ENCODE data around the gene LTBP1. TPM values are rescaled to one million over a fixed set of nuclear protein-coding genes. Genes with fewer than 3 reads are reported as not detected.

LTBP1 gene
- total and polyA plus RNA-seq, 12 donors: 6.2 to 47.2 (median 15.5) TPM

DNA sequence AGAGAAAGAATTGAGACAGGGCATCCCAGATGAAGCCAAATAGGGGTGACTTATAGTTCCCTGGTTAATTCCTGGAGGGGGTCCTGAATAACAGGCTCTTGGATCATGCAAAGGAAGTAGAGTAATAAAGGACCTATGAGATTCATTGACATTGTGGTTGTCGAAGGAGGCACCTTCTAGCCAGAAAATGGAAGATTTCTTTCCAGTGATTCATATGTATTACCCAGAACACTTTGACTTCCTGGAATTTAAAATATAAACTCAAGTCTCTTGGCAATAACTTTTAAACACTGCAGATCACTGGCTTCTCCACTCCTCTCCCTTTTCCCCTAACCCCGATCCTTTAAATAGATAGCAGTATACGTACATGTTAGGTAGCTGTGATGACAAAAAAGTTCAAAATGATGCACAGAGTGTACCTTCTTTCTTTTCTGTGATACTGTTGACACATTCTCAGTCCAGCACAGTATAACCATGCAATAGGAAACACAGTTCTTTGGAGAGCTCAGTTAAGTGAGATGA lies 211.8 kb downstream of the LTBP1 start:
- intact Hi-C loops (cut with DNase I): no loop called here
- WGBS, 4 donors: 79 to 96% (median 87%) methylated on average over 3 of the region's 3 CpGs
- H3K4me3 ChIP-seq: no peak overlapping the region
- no peak for TF ChIP-seq POLR2A (IDR thresholded peaks at IDR 0.05)
- no peaks in the 10 kb centered on the region for H3K27me3 ChIP-seq
- no peaks in the 10 kb centered on the region for H3K9me3 ChIP-seq (replicated peaks in 1 of 3)
- H3K27ac ChIP-seq: no peak overlapping the region
- H3K36me3 ChIP-seq (replicated peaks in 1 of 2): no peaks in the 10 kb centered on the region
- DNase-seq: no peak
- no peaks in the 10 kb centered on the region for H3K4me1 ChIP-seq (replicated peaks in 1 of 2)

DNA sequence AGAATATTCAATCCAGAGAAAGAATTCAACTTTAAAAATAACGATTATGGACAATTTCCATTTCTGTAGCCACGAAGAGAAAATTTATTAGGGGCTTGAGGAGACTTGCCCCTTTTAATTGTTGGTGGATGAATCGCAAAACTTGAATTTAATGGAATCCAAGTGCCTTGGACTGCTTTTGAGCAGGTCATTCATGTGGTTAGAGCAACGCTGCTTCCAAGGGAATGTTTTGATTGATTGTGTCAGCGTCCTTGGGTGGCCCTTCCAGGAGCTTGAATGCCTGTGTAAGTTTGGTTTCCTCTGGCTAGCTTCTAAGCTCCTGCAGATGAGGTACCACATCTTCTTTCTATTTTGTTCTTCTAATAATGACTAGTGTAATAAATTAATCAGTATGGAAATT lies 213.4 kb downstream of the LTBP1 start:
- intact Hi-C loops (cut with DNase I): no loop called here
- 62 to 71% (median 67%) methylated on average over 5 of the region's 5 CpGs for WGBS, 4 donors
- Histone ChIP-seq H3K4me1 (replicated peaks in 1 of 2) (no peaks in the 10 kb centered on the region), H3K36me3 (replicated peaks in 1 of 2) (no peaks in the 10 kb centered on the region), H3K27ac (no peak overlapping the region), H3K9me3 (replicated peaks in 1 of 3) (no peaks in the 10 kb centered on the region), H3K4me3 (no peak overlapping the region), H3K27me3 (no peaks in the 10 kb centered on the region)
- DNase-seq: peak in 2 of 7 donors; percentile 25 to 34
- no peak for TF ChIP-seq POLR2A (IDR thresholded peaks at IDR 0.05)
- TF ChIP-seq, protein P1, sequence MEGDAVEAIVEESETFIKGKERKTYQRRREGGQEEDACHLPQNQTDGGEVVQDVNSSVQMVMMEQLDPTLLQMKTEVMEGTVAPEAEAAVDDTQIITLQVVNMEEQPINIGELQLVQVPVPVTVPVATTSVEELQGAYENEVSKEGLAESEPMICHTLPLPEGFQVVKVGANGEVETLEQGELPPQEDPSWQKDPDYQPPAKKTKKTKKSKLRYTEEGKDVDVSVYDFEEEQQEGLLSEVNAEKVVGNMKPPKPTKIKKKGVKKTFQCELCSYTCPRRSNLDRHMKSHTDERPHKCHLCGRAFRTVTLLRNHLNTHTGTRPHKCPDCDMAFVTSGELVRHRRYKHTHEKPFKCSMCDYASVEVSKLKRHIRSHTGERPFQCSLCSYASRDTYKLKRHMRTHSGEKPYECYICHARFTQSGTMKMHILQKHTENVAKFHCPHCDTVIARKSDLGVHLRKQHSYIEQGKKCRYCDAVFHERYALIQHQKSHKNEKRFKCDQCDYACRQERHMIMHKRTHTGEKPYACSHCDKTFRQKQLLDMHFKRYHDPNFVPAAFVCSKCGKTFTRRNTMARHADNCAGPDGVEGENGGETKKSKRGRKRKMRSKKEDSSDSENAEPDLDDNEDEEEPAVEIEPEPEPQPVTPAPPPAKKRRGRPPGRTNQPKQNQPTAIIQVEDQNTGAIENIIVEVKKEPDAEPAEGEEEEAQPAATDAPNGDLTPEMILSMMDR (IDR thresholded peaks at IDR 0.05): no peak

- whole genome bisulfite sequencing, 4 donors: 46 to 68% (median 59%) methylated on average over 5 of the region's 5 CpGs
- Histone ChIP-seq H3K27ac (no peak overlapping the region), H3K4me3 (no peak overlapping the region), H3K27me3 (no peaks in the 10 kb centered on the region), H3K9me3 (replicated peaks in 1 of 3) (no peaks in the 10 kb centered on the region), H3K36me3 (replicated peaks in 1 of 2) (no peaks in the 10 kb centered on the region), H3K4me1 (replicated peaks in 1 of 2) (no peaks in the 10 kb centered on the region)
- TF ChIP-seq, protein P1 (IDR thresholded peaks at IDR 0.05): no peak
- TF ChIP-seq POLR2A (IDR thresholded peaks at IDR 0.05): no peak
- intact Hi-C loops (cut with DNase I): no loop called here
- DNase-seq: no peak
Measured at GRCh38 chr2:33166287-33166881, 219.6 kb downstream of the LTBP1 start.

- Histone ChIP-seq H3K4me3 (no peak overlapping the region), H3K27ac (no peak overlapping the region), H3K27me3 (no peaks in the 10 kb centered on the region), H3K4me1 (replicated peaks in 1 of 2) (no peaks in the 10 kb centered on the region), H3K36me3 (replicated peaks in 1 of 2) (no peaks in the 10 kb centered on the region), H3K9me3 (replicated peaks in 1 of 3) (no peaks in the 10 kb centered on the region)
- no peak for DNase-seq
- WGBS, 4 donors: 84 to 95% (median 90%) methylated on average over 3 of the region's 3 CpGs
- intact Hi-C loops (cut with DNase I): no loop called here
- TF ChIP-seq POLR2A (IDR thresholded peaks at IDR 0.05): no peak
- TF ChIP-seq, protein P1 (IDR thresholded peaks at IDR 0.05): no peak
Measured at GRCh38 chr2:33167622-33168245, 221.0 kb downstream of the LTBP1 start.

DNA sequence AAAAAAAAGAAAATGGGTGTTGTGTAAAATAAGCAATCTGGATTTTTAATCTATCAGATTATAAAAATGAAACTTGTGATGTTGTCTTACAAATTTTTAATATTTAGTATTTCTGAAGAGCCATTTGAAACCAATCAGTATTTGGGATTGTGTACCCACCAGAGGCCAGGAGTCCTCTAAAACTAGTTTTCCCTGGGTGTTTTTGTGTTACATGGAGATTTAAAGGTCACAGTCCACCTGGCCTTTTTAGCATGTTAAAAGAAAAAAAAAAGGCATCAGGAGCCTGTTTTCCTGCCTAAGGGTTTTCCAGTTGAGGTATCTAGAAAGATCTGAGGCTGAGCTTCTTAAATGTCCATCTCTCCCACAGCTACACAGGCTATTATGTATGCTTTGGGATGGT lies 221.7 kb downstream of the LTBP1 start:
- Histone ChIP-seq H3K4me1 (replicated peaks in 1 of 2) (no peaks in the 10 kb centered on the region), H3K4me3 (no peak overlapping the region), H3K27ac (no peak overlapping the region), H3K36me3 (replicated peaks in 1 of 2) (no peaks in the 10 kb centered on the region), H3K9me3 (replicated peaks in 1 of 3) (no peaks in the 10 kb centered on the region), H3K27me3 (no peaks in the 10 kb centered on the region)
- TF ChIP-seq, protein P1 (IDR thresholded peaks at IDR 0.05): no peak
- no peak for TF ChIP-seq POLR2A (IDR thresholded peaks at IDR 0.05)
- intact Hi-C loops (cut with DNase I): no loop called here
- DNase-seq: no peak

All from adrenal gland (tissue), 12 donors.